Measurements from ENCODE around the gene DCDC2.

DNA sequence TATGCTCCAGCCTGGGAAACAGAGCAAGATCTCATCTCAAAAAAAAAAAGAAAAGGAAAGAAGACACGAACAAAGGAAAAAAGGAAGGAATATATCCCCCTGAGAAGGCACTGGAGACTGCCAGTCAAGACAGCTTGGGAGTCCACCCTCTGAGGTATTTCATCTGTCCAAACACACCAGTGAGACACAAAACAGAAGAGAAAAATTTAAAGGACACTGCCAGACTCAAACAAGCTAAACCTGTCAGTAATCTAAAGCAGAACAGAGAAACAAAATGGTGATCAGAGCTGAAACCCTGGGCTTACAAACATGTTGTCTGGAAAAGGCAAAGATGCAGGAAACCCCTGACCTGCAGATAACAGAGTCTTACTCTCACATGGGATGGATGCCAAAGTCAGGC, 114.9 kb downstream of the DCDC2 start:
- TF ChIP-seq CTCF (IDR thresholded peaks at IDR 0.05), result no peak
- TF ChIP-seq POLR2AphosphoS5 (IDR thresholded peaks at IDR 0.05), result no peak

Data from breast epithelium (tissue), 3 donors.